HEK293T (cell line): ENCODE results near the gene CLDN9.

Source experiments
- CTCF ChIA-PET: fragments of 350-600 bp; formaldehyde crosslinking; extraction: SDS; loops from one replicate; lab custom pipeline; 2021; ENCODE audit warnings: antibody characterized with exemption, inconsistent platforms; lab: Yijun Ruan, JAX
- POLR2A ChIA-PET: fragments of 350-600 bp; formaldehyde crosslinking; extraction: SDS; loops from one replicate; lab custom pipeline; 2020; ENCODE audit warnings: antibody characterized with exemption, inconsistent platforms; lab: Yijun Ruan, JAX
- DNase-seq: peaks from one replicate; pipeline ENCODE4 v3.0.0; 2012; ENCODE audit warnings: mixed read lengths; ENCODE audit errors: extremely low spot score
- ARNT ChIP-seq: fragments of 450-650 bp; IDR thresholded peaks from 2 replicates; pipeline ENCODE4 v1.6.1; 2017; ENCODE audit warnings: mild to moderate bottlenecking
- BHLHE40 ChIP-seq: fragments of 450-650 bp; IDR thresholded peaks from 2 replicates; pipeline ENCODE4 v1.6.1; 2016; ENCODE audit warnings: mild to moderate bottlenecking, moderate library complexity, borderline replicate concordance
- CTBP1 ChIP-seq: fragments of 450-650 bp; IDR thresholded peaks from 2 replicates; pipeline ENCODE4 v1.6.1; 2016; ENCODE audit warnings: borderline replicate concordance
- ELF4 ChIP-seq: fragments of 450-650 bp; IDR thresholded peaks from 2 replicates; pipeline ENCODE4 v1.6.1; 2017; ENCODE audit warnings: antibody characterized with exemption
- FOXA1 ChIP-seq: fragments of 450-650 bp; IDR thresholded peaks from 2 replicates; pipeline ENCODE4 v1.6.1; 2016; ENCODE audit warnings: mild to moderate bottlenecking
- FOXK2 ChIP-seq: fragments of 450-650 bp; IDR thresholded peaks from 2 replicates; pipeline ENCODE4 v1.6.1; 2016; ENCODE audit warnings: mild to moderate bottlenecking
- FOXM1 ChIP-seq: fragments of 450-650 bp; IDR thresholded peaks from 2 replicates; pipeline ENCODE4 v1.6.1; 2017; ENCODE audit warnings: mild to moderate bottlenecking, borderline replicate concordance
- L3MBTL2 ChIP-seq: fragments of 450-650 bp; conservative IDR thresholded peaks from 2 replicates; pipeline ENCODE4 v1.6.1; 2016; ENCODE audit warnings: mild to moderate bottlenecking
- LEF1 ChIP-seq: fragments of 450-650 bp; IDR thresholded peaks from 2 replicates; pipeline ENCODE4 v1.6.1; 2017; ENCODE audit warnings: mild to moderate bottlenecking, borderline replicate concordance
- PKNOX1 ChIP-seq: fragments of 450-650 bp; IDR thresholded peaks from 2 replicates; pipeline ENCODE4 v1.6.1; 2016
- SP1 ChIP-seq: fragments of 450-650 bp; IDR thresholded peaks from 2 replicates; pipeline ENCODE4 v1.6.1; 2017
- SUZ12 ChIP-seq: fragments of 450-650 bp; IDR thresholded peaks from 2 replicates; pipeline ENCODE4 v1.6.1; 2016; ENCODE audit warnings: mild to moderate bottlenecking
- TARDBP ChIP-seq: fragments of 450-650 bp; IDR thresholded peaks from 2 replicates; pipeline ENCODE4 v1.6.1; 2016

CLDN9 gene

GRCh38 chr16:2976673-2977072 lies 36.0 kb upstream of the CLDN9 start:
- ChIA-PET CTCF (no interaction called here), POLR2A (interaction anchor here (0.8 to 3.9 kb wide), 2 partner anchors 12 to 44 kb away, joined by 3 to 10 read pairs; partner anchors contain the start of gene KREMEN2)
- no peak for TF ChIP-seq LEF1
- DNase-seq, result no peak

GRCh38 chr16:2977440-2977839 lies 35.3 kb upstream of the CLDN9 start:
- no peak for TF ChIP-seq FOXM1
- DNase-seq, result no peak
- ChIA-PET CTCF (no interaction called here), POLR2A (interaction anchor here (1.0 to 3.9 kb wide), 3 partner anchors 13 to 45 kb away, joined by 3 to 10 read pairs (median 6); partner anchors contain the start of genes KREMEN2 and TNFRSF12A)

GRCh38 chr16:2979669-2980226 lies 33.0 kb upstream of the CLDN9 start:
- DNase-seq, result peak; percentile 32
- POLR2A ChIA-PET, result interaction anchor here (0.6 to 3.5 kb wide), 24 partner anchors 8 to 112 kb away, joined by 3 to 40 read pairs (median 4); partner anchors contain the start of genes FLYWCH2, KREMEN2, PAQR4 and TNFRSF12A
- CTCF ChIA-PET, result interaction anchor here (0.6 kb wide), 1 partner anchor 125 kb away, joined by 6 read pairs; no protein-coding TSS in a partner anchor
- TF ChIP-seq PKNOX1 (peak; percentile 93), L3MBTL2 (no peak)

GRCh38 chr16:2980227-2981176 lies 32.2 kb upstream of the CLDN9 start, which contains the start of gene PKMYT1:
Gene PKMYT1 (minus strand): TSS chr16:2980446. CDS start chr16:2979657, 789 bp downstream.
- POLR2A ChIA-PET, result interaction anchor here (0.6 to 3.5 kb wide), 28 partner anchors 8 to 154 kb away, joined by 3 to 40 read pairs (median 4); partner anchors contain the start of genes FLYWCH2, KREMEN2, PAQR4 and TNFRSF12A
- no peak for TF ChIP-seq CTBP1
- peak; percentile 21; the same call in 1 of the 2 replicates for TF ChIP-seq L3MBTL2
- DNase-seq, result peak; percentile 99
- CTCF ChIA-PET, result interaction anchor here (0.6 to 1.0 kb wide), 5 partner anchors 38 to 124 kb away, joined by 3 to 6 read pairs (median 3); partner anchors contain the start of genes HCFC1R1 and THOC6

GRCh38 chr16:2981177-2981898 lies 31.4 kb upstream of the CLDN9 start:
- ChIA-PET POLR2A (interaction anchor here (1.0 to 3.5 kb wide), 12 partner anchors 9 to 50 kb away, joined by 3 to 40 read pairs (median 6); partner anchors contain the start of genes KREMEN2, PAQR4 and TNFRSF12A), CTCF (interaction anchor here (0.9 to 1.0 kb wide), 2 partner anchors 37 to 47 kb away, joined by 3 to 4 read pairs; no protein-coding TSS in a partner anchor)
- no peak for DNase-seq
- TF ChIP-seq PKNOX1 (no peak), CTBP1 (no peak), FOXK2 (no peak), ARNT (no peak), SP1 (no peak), BHLHE40 (no peak)

GRCh38 chr16:2981899-2982250 lies 30.8 kb upstream of the CLDN9 start:
- no peak for TF ChIP-seq ELF4
- TF ChIP-seq TARDBP, result no peak
- no peak for TF ChIP-seq BHLHE40
- TF ChIP-seq FOXK2, result no peak
- no peak for TF ChIP-seq FOXM1
- no peak for TF ChIP-seq SUZ12
- no peak for TF ChIP-seq FOXA1
- no peak for TF ChIP-seq PKNOX1
- no peak for TF ChIP-seq ARNT
- CTCF ChIA-PET, result interaction anchor here (0.7 to 0.9 kb wide), 2 partner anchors 12 to 37 kb away, joined by 4 read pairs; no protein-coding TSS in a partner anchor

More at GRCh38 chr16:2981899-2982250, 30.8 kb upstream of the CLDN9 start:
- DNase-seq, result no peak
- POLR2A ChIA-PET, result interaction anchor here (1.0 to 3.5 kb wide), 5 partner anchors 10 to 41 kb away, joined by 3 to 40 read pairs (median 8); partner anchors contain the start of genes KREMEN2 and PAQR4
